ENCODE results near the gene LDLRAD2.
"Not testable (repeated sequence)": the region's sequence is repeated elsewhere in the genome, so short reads cannot be mapped to it uniquely, and the experiment has no call there.

Gene LDLRAD2

GRCh38 chr1:21783679-21784603 lies 28.1 kb upstream of the LDLRAD2 start:
- peak; percentile 83 for DNase-seq

GRCh38 chr1:21785764-21786163 lies 26.3 kb upstream of the LDLRAD2 start:
- not testable (repeated sequence) for DNase-seq

- DNase-seq = no peak
Measured at GRCh38 chr1:21786640-21787039, 25.4 kb upstream of the LDLRAD2 start.

- DNase-seq = no peak
Measured at GRCh38 chr1:21793104-21793503, 19.0 kb upstream of the LDLRAD2 start.

- no peak for DNase-seq
Measured at GRCh38 chr1:21794656-21795055, 17.4 kb upstream of the LDLRAD2 start.

- DNase-seq = no peak
Measured at GRCh38 chr1:21795075-21795474, 17.0 kb upstream of the LDLRAD2 start.

GRCh38 chr1:21799730-21800129 lies 12.3 kb upstream of the LDLRAD2 start:
- no peak for DNase-seq

- DNase-seq = no peak
Measured at GRCh38 chr1:21801100-21801499, 11.0 kb upstream of the LDLRAD2 start.

- no peak for DNase-seq
Measured at GRCh38 chr1:21804536-21804935, 7.5 kb upstream of the LDLRAD2 start.

GRCh38 chr1:21813542-21813941 lies 1.5 kb downstream of the LDLRAD2 start:
- no peak for DNase-seq

- DNase-seq = no peak
Measured at GRCh38 chr1:21814241-21814918, 2.3 kb downstream of the LDLRAD2 start.

GRCh38 chr1:21814981-21815582 lies 3.0 kb downstream of the LDLRAD2 start:
- no peak for DNase-seq

GRCh38 chr1:21815724-21816321 lies 3.8 kb downstream of the LDLRAD2 start:
- DNase-seq = no peak

- DNase-seq = no peak
Measured at GRCh38 chr1:21816602-21817302, 4.7 kb downstream of the LDLRAD2 start.

GRCh38 chr1:21818656-21819055 lies 6.6 kb downstream of the LDLRAD2 start:
- no peak for DNase-seq

GRCh38 chr1:21820597-21821232 lies 8.7 kb downstream of the LDLRAD2 start:
- DNase-seq = no peak

GRCh38 chr1:21821385-21822019 lies 9.4 kb downstream of the LDLRAD2 start:
- DNase-seq = no peak

GRCh38 chr1:21822349-21822748 lies 10.3 kb downstream of the LDLRAD2 start:
- DNase-seq = no peak

GRCh38 chr1:21823206-21823979 lies 11.3 kb downstream of the LDLRAD2 start:
- DNase-seq = no peak

- DNase-seq = no peak
Measured at GRCh38 chr1:21823980-21824702, 12.1 kb downstream of the LDLRAD2 start.
